Chondrocyte (in vitro differentiated cells): ENCODE results near the gene FSD1. TPM values are rescaled to one million over a fixed set of nuclear protein-coding genes. Genes with fewer than 3 reads are reported as not detected.

Source experiments
- DNase-seq: peaks from one replicate; pipeline ENCODE4 v3.0.0; 2021; ENCODE audit warnings: mixed read lengths, low spot score
- H3K27ac Mint-ChIP-seq: one replicate; pipeline ENCODE4 v1.8.0; 2021; ENCODE audit warnings: mild to moderate bottlenecking, moderate library complexity, mixed read lengths; ENCODE audit not compliant: unreplicated experiment
- H3K27me3 Mint-ChIP-seq: 2 replicates; pipeline ENCODE4 v1.8.0; 2021; ENCODE audit warnings: low read depth, mixed read lengths
- H3K36me3 Mint-ChIP-seq: 2 replicates; pipeline ENCODE4 v1.8.0; 2021; ENCODE audit warnings: low read depth, mixed read lengths
- H3K4me1 Mint-ChIP-seq: 2 replicates; pipeline ENCODE4 v1.8.0; 2021; ENCODE audit warnings: low read depth, mild to moderate bottlenecking, mixed read lengths
- H3K4me3 Mint-ChIP-seq: one replicate; pipeline ENCODE4 v1.8.0; 2021; ENCODE audit warnings: mild to moderate bottlenecking, moderate library complexity, mixed read lengths; ENCODE audit not compliant: unreplicated experiment
- H3K9me3 Mint-ChIP-seq: 2 replicates; pipeline ENCODE4 v1.8.0; 2021; ENCODE audit warnings: low read depth, mixed read lengths
- CTCF ChIP-seq: fragments of 200-600 bp; sonication (generic); IDR thresholded peaks from 2 replicates; pipeline ENCODE4 v1.5.0; 2021; ENCODE audit warnings: antibody characterized with exemption, mild to moderate bottlenecking, moderate library complexity
- total RNA-seq: library from RNA; stranded (reverse); gene quantifications from 3 replicates; pipeline ENCODE4 v1.2.1, GENCODE V29; 2021

Gene FSD1
- total RNA-seq, 1 donor from 2014 or later = 11.6 TPM

DNA sequence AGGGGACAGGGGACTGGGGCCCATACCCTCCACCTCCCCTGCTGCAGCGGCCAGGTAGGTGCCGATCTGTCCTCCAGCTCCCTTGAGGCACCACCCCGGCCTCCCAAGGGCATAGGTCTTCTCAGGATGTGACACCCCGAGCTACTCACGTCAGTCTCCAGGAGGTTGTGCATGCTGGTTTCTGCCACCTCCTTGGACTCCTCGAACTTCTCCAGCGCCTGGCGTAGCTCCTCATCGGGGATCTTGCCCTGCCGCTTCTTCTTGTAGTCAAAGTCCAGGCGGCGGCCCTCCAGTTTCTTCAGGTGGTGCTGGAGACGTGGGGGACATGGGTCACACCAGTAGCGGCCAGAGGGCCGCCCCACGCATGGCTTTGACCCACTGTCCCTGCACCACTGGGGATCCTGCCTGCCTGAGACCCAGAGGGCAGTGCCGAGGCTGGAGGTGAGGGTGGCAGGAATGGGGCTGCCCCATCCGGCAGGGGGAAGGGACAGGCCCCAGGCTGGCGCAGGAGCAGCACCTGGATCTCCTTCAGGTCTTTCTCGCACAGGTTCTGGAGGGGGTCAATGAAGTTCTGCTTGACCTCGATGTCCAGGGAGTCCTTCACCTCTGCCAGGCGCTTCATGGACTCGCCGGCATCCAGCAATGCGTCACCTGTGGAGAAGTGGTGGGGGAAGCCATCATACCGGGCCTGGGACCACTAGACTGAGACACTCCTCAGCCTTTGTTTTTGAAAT is 59.3 kb downstream of the FSD1 start:
- Mint-ChIP-seq H3K4me1 (peaks cover 17% of the 10 kb centered on the region), H3K27ac (no peak overlapping the region), H3K4me3 (no peak overlapping the region), H3K9me3 (no peaks in the 10 kb centered on the region), H3K36me3 (peaks cover 5% of the 10 kb centered on the region), H3K27me3 (no peaks in the 10 kb centered on the region)
- DNase-seq = peak; percentile 87
- no peak for TF ChIP-seq CTCF

- peak; percentile 90 for DNase-seq
- no peaks in the 10 kb centered on the region for H3K27me3 Mint-ChIP-seq
- H3K9me3 Mint-ChIP-seq = no peaks in the 10 kb centered on the region
- no peak for TF ChIP-seq CTCF
- H3K36me3 Mint-ChIP-seq = peaks cover 5% of the 10 kb centered on the region
- no peak overlapping the region for H3K4me3 Mint-ChIP-seq
- no peak overlapping the region for H3K27ac Mint-ChIP-seq
- H3K4me1 Mint-ChIP-seq = peaks cover 24% of the 10 kb centered on the region
Observed at GRCh38 chr19:4365341-4365740, 60.9 kb downstream of the FSD1 start.

GRCh38 chr19:4365791-4366665 is 61.6 kb downstream of the FSD1 start:
- Mint-ChIP-seq H3K27me3 (no peaks in the 10 kb centered on the region), H3K36me3 (peaks cover 3% of the 10 kb centered on the region), H3K4me3 (no peak overlapping the region), H3K27ac (no peak overlapping the region), H3K9me3 (no peaks in the 10 kb centered on the region), H3K4me1 (peaks cover 25% of the 10 kb centered on the region)
- no peak for TF ChIP-seq CTCF
- DNase-seq = peak; percentile 68

DNA sequence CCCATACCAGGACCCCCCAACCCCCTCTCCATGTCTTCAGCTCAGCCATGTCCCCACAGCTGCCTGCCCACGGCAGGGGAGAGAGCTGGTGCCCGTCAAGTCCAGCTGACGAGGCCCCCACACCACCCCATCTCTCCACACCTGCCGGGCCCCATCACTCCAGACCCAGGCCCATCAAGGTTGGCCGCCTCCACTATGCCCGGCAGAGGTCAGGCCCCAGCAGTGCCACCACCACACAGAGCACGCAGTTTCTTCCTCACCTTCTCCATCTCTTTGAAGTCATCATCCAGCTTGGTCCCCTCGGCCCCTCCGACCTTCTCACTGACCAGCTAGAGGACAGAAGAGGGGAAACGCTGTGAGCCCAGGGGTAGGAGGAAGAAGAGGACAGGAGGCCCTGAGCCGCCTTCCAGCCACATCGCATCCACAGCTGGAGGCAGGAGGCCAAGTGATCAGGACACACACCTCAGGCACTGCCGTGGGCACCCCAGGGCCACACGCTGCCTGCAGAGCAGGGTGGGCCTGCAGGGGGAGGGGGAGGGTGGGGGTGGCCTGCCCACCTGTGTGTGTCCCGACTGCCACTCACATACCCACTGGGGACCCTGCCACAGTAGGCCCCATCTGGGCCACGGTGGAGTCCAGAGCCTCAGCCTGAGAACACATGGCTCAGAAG is 62.4 kb downstream of the FSD1 start:
- Mint-ChIP-seq H3K36me3 (peaks cover 3% of the 10 kb centered on the region), H3K27me3 (no peaks in the 10 kb centered on the region), H3K9me3 (no peaks in the 10 kb centered on the region), H3K4me3 (no peak overlapping the region), H3K27ac (no peak overlapping the region), H3K4me1 (peaks cover 33% of the 10 kb centered on the region)
- DNase-seq = no peak
- no peak for TF ChIP-seq CTCF

DNA sequence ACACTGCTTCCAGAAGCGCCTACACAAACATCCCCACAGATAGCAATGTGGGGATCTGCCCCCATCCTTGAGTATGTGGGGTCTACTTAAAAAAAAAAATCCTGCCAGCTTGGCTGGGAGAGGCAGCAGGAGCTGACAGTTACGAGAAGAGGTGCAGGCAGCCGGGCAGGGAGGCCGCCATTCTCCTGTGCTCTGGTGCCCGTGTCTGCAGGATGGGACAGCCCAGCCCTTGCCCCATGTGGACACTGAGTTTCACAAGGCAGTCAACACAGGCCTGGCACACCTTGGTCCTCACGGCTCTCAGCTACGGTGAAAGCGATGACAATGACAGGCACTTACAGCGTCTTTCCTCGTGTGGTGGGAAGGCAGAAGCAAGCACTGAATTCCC is 62.9 kb downstream of the FSD1 start:
- Mint-ChIP-seq H3K4me3 (no peak overlapping the region), H3K9me3 (no peaks in the 10 kb centered on the region), H3K27ac (no peak overlapping the region), H3K4me1 (peaks cover 38% of the 10 kb centered on the region), H3K36me3 (no peaks in the 10 kb centered on the region), H3K27me3 (no peaks in the 10 kb centered on the region)
- DNase-seq = no peak
- TF ChIP-seq CTCF = no peak
